Measurements from ENCODE around the gene DIP2C.
"Not testable (repeated sequence)": the region's sequence is repeated elsewhere in the genome, so short reads cannot be mapped to it uniquely, and the experiment has no call there.

The DIP2C gene

DNA sequence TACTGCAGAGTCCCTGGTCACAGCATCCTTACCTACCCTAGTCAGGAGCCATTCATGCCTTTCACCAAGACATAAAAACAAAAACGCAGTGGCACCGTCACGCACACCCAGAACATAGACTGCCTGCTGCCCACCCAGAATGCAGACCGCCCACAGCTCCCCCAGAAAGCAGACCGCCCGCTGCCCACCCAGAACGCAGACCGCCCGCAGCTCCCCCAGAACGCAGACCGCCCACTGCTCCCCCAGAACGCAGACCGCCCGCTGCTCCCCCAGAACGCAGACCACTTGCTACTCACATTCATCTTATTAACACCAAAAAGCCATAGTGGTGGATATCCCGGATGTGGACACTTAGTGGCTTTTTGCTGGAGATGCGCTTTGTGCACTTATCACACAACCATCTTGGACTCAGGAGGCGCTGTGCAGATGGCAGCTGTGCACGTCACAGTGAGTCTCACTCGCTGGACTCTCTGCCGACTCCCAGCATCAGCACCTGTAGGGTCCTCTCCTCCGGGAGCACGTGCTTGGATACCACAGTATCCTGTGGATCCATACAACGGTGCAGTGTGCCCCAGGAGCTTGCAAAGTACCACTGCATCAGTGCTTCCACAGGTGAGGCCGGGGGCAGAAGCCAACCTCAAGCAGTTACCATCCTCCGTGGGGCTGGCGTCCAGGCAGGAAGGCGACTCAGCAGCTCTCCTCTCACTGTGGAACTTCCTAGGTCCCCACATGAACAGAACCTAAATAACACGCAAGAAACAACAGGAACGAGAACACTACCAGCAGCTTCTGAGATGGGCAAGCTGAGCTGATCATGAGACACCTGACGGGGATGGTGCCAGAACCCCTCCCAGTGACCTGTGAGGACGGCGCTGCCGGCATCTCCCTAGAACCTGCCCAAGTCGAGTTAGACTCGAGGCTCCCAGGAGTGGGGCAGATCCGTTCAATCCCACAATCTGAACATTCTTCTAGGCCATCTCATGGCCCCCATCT lies 161.0 kb downstream of the DIP2C start:
- no peak for DNase-seq

- no peak for DNase-seq
Measured at GRCh38 chr10:527416-527815, 162.1 kb downstream of the DIP2C start.

GRCh38 chr10:526651-527312 lies 162.7 kb downstream of the DIP2C start:
- no peak for DNase-seq

- DNase-seq: no peak
Measured at GRCh38 chr10:525565-526315, 163.7 kb downstream of the DIP2C start.

DNA sequence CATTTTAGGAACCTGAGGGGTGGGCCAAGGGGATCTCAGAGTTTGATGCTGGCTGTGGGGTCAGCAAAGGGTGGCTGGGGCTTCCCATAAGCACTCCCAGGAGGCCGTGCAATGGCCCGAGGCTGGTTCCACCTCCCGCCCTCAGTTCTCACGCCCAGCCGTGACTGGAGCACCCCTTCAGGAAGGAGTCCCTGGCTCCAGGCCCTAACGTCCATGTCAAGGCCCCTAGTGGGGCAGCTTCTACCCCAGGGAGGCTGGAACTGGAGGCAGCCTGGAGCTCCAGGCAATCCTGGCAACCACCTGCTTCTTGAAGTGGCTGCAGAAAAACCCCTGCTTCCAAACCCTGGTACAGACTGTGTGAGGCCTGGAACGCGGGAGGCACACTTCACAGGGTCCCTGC lies 165.5 kb downstream of the DIP2C start:
- DNase-seq: no peak

DNA sequence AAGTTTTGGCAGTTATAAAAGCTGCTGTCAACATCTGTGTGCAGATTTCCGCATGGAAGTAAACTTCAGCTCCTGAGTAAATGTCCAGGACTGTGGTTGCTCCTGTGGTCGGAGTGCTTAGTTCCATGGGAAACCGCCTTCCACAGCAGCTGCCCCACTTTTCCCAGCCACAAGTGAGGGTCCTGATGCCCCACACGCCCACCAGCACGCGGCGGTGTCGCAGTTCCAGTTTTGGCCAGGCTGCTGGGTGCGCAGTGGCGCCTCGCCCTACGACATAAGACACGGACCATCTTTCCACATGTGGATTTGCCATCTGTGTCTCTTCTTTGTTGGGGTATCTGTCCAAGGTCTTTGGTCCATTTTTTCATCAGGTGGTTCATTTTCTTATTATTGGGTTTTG lies 167.1 kb downstream of the DIP2C start:
- no peak for DNase-seq

GRCh38 chr10:521261-522250 lies 167.9 kb downstream of the DIP2C start:
- no peak for DNase-seq

GRCh38 chr10:520402-520787 lies 169.1 kb downstream of the DIP2C start:
- no peak for DNase-seq

DNA sequence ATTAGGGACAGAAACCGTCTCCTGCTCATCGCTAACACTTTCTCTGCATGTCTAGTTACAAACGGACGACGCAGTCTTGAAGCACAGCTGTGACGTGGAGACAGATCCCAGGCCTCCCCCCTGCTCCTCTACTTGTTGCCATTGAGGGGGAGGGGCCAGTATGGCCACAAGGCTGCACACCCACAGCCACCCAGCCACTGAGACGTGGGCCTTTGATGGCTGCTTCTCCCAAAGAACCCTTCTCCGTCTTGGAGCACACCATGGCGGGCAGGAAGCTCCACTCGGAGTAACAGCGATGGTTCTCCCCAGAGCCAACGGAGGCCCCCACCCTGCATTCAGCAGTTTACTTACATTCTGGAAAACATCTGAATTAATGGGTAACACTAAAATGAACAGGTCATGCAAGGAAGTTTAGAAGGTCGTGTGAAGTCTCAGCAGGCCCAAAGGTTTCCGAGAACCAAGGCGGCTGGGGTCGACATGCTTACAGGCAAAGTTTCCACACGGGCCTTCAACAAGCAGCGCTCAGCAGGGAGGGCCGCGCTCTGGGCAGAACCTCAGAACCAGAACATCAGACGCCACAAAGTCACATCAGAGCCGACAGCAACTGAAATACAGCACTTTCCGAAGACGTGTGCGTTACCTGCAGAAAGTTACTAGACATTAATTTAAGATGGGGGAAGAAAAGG lies 169.6 kb downstream of the DIP2C start:
- no peak for DNase-seq

- no peak for DNase-seq
Measured at GRCh38 chr10:519055-519715, 170.3 kb downstream of the DIP2C start.

DNA sequence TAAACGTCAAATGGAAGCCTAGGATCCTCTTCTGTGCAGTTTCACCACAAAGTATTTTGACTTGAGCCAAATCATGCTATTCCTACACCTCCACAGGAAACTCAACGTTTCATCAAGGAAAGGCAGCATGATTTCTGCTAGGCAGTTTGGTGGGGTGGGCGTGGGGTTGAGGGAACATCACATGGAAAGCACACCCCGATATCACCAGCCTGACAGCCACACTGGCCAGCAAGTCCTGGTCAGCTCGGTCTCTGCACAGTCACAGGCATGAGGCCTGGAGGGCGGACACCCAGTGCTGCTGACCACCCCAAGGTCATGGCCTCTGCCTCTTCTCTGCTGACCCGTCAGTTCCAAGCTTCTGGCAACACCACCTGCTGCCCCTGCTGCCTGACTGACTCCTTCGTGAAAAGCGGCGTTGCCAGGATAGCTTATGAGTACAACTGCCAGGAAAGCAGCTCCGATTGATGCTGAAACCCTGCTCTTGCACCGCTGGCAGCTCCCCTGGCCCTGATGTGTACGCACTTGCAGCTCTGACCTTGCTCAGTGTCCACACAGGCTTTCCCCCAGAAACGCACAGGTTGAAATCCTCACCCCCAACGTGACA lies 171.5 kb downstream of the DIP2C start:
- no peak for DNase-seq

DNA sequence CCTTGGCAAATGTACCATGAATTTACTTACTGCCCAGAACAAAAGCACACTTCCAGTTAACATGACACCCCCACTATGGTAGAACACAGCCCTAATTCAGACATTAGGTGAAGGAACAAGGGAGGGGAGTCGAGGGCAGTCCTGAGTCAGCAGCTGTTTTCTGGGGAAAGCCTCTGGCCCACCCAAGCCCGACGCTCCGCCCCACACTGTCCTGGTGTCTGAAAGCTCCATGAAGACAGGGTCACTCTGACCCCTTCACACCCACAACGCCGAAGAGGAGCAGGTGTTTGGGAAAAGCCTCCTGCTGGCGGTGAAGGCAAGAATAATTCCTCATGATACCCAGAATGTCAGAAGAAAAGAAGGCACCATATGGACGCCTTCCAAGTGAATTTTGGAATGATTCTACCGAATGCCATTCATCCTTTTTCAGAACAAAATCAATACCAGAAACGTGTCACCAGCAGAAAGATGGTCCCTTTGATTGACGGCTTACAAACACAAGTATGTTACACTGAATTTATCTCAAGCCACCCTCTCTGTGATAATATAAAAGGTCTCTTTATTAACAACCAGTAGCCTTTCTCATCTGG lies 172.1 kb downstream of the DIP2C start:
- no peak for DNase-seq

DNA sequence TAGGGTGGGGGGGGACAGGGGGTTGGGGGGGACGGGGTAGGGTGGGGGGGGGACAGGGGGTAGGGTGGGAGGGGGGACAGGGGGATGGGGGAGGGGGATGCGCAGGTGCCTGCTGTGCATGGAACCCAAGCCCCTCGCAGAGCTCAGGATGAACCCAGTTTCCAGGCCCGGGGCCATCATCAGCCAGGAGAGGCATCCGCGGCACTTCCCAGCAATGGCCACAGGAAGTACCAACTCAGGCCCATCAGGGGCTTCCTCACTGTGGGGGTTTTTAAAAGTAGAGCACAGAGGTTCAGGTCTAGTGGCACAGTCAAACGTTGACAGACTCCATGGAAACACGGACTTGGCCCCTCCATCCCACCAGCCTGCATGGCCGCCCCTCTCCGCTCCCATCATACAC lies 172.7 kb downstream of the DIP2C start:
- DNase-seq: no peak

- DNase-seq: no peak
Measured at GRCh38 chr10:515674-516073, 173.8 kb downstream of the DIP2C start.

DNA sequence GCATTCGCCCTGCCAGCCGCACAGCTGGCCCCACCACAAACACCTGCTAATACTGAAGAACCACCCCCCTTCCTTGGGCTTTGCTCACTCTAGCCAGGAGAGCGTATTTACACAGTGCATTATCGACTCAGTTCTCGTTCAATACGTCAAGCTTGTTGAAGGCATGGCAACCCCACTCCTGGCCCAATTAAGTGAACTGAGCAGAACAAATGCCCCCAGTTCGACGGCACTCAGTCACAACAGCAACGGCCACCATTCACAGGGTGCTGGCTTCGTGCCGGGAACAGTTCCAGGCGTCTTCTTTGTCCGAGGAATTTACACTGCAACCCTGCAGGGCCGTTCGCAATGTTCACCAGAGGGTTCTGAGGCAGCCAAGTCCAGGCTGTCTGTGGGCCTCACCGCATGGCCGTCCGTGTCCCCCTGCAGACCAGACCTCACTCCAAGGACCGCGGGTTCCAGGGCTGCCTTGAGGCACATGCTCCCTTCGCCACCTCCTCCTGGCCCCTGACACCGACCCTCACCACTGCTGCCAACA lies 175.3 kb downstream of the DIP2C start:
- DNase-seq: no peak

DNA sequence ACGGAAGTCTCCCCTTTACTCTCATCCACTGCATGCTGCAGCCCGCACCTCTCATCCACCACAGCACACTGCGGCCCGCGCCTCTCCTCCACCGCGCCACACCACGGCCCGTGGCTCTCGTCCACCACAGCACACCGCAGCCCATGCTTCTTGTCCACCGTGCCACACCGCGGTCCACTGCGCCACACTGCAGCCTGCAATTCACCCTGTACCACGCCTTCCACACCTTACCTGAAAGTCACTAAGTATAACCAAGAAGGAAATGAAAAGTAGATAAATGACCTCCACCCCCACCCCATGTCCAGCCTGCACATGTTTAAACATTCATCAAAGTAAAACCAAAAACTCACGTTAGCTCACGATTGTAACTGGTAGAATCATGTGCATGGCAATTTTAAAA lies 176.1 kb downstream of the DIP2C start:
- DNase-seq: no peak

- DNase-seq: not testable (repeated sequence)
Measured at GRCh38 chr10:512661-513060, 176.8 kb downstream of the DIP2C start.

GRCh38 chr10:511849-512191 lies 177.6 kb downstream of the DIP2C start:
- no peak for DNase-seq

- peak; percentile 92 for DNase-seq
Measured at GRCh38 chr10:511101-511848, 178.2 kb downstream of the DIP2C start.

Data from activated CD8-positive, alpha-beta memory T cell treated with anti-CD3 and anti-CD28 coated beads for 24 hours (primary cell).